CD4-positive, CD25-positive, alpha-beta regulatory T cell (primary cell): ENCODE measurements around the gene MIGA1. TPM values are rescaled to one million over a fixed set of nuclear protein-coding genes. Genes with fewer than 3 reads are reported as not detected.
"Not testable (repeated sequence)": the region's sequence is repeated elsewhere in the genome, so short reads cannot be mapped to it uniquely, and the experiment has no call there.

Experiments
- ATAC-seq, 2 donors: fragments of 150-1000 bp; cut with Tn5 transposase; one replicate each; pipeline ENCODE4 v1.10.0; 2021; ENCODE audit warnings: low read depth in 2 of 2, moderate number of reproducible peaks in 2 of 2, moderate library complexity in 1 of 2
- DNase-seq, 3 donors: peaks; one replicate each; pipeline versions ENCODE4 v3.0.0 to v3.0.0-alpha.2; 2012 to 2022; ENCODE audit warnings: mixed read lengths in 1 of 3
- H3K27ac ChIP-seq: one replicate; pipeline ENCODE4 v1.7.0; 2013; ENCODE audit warnings: mild to moderate bottlenecking, low read length; ENCODE audit not compliant: insufficient read depth, poor library complexity, severe bottlenecking
- H3K27me3 ChIP-seq: one replicate; pipeline ENCODE4 v1.7.0; 2013; ENCODE audit warnings: low read length; ENCODE audit not compliant: control insufficient read depth, insufficient read depth
- H3K36me3 ChIP-seq: one replicate; pipeline ENCODE4 v1.7.0; 2013; ENCODE audit warnings: mild to moderate bottlenecking, low read length, moderate library complexity; ENCODE audit not compliant: control insufficient read depth, insufficient read depth
- H3K4me1 ChIP-seq: 2 replicates; pipeline ENCODE4 v1.7.0; 2013; ENCODE audit warnings: mild to moderate bottlenecking, low read length; ENCODE audit not compliant: insufficient read depth, control insufficient read depth, poor library complexity, severe bottlenecking
- H3K4me3 ChIP-seq: one replicate; pipeline ENCODE4 v1.7.0; 2013; ENCODE audit warnings: low read depth, mild to moderate bottlenecking, low read length, moderate library complexity
- H3K9me3 ChIP-seq, 2 experiments: 1 replicate in 1 of 2; 2 replicates in 1 of 2; pipeline ENCODE4 v1.7.0; 2013; ENCODE audit warnings: low read length in 2 of 2, mild to moderate bottlenecking in 1 of 2, moderate library complexity in 1 of 2; ENCODE audit not compliant: control insufficient read depth in 2 of 2
- H3K27ac Mint-ChIP-seq, 3 donors: one replicate each; pipeline ENCODE4 v1.8.0; 2020 to 2022; ENCODE audit warnings: mild to moderate bottlenecking in 3 of 3, mixed read lengths in 3 of 3, moderate library complexity in 2 of 3
- H3K27me3 Mint-ChIP-seq: one replicate; pipeline ENCODE4 v1.8.0; 2022; ENCODE audit warnings: mild to moderate bottlenecking, mixed read lengths
- H3K36me3 Mint-ChIP-seq: one replicate; pipeline ENCODE4 v1.8.0; 2020; ENCODE audit warnings: mixed read lengths
- H3K4me1 Mint-ChIP-seq, 4 donors: one replicate each; pipeline ENCODE4 v1.8.0; 2020 to 2022; ENCODE audit warnings: mixed read lengths in 4 of 4, mild to moderate bottlenecking in 1 of 4
- H3K4me3 Mint-ChIP-seq, 4 donors: one replicate each; pipeline ENCODE4 v1.8.0; 2020 to 2022; ENCODE audit warnings: mild to moderate bottlenecking in 4 of 4, mixed read lengths in 4 of 4, moderate library complexity in 3 of 4
- H3K9me3 Mint-ChIP-seq, 7 donors: one replicate each; pipeline ENCODE4 v1.8.0; 2020 to 2022; ENCODE audit warnings: mixed read lengths in 7 of 7, mild to moderate bottlenecking in 3 of 7, moderate library complexity in 2 of 7
- polyA plus RNA-seq, 4 donors: library from polyadenylated mRNA; unstranded; fragments of 300-500 nt; fragmentation: Illumina TruSeq; gene quantifications; one replicate each; pipeline ENCODE4 v1.2.3, GENCODE V29; 2021
- total RNA-seq: library from RNA; stranded (reverse); gene quantifications from one replicate; pipeline ENCODE4 v1.2.3, GENCODE V29; 2022

Gene MIGA1, protein sequence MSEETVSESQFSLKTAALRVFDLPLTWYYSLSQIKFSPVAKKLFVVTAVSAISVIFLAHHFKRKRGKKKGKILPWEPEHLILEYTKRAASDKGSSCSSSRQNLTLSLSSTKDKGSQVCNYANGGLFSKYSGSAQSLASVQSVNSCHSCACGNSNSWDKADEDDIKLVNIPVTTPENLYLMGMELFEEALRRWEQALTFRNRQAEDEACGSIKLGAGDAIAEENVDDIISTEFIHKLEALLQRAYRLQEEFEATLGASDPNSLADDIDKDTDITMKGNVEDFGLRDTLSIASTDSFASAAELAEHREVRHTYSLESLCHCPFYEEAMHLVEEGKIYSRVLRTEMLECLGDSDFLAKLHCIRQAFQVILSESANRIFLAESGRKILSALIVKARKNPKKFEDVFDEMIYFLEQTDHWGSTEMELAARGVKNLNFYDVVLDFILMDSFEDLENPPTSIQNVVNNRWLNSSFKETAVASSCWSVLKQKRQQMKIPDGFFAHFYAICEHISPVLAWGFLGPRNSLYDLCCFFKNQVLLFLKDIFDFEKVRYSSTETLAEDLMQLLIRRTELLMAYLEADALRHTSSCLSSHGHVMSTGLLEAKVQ
- total RNA-seq (15.3 TPM), polyA plus RNA-seq (10 to 100 TPM in 2 of 4 donors, 1 to 10 TPM in 2; 8.4 to 12.6 (median 10.3) TPM)

DNA sequence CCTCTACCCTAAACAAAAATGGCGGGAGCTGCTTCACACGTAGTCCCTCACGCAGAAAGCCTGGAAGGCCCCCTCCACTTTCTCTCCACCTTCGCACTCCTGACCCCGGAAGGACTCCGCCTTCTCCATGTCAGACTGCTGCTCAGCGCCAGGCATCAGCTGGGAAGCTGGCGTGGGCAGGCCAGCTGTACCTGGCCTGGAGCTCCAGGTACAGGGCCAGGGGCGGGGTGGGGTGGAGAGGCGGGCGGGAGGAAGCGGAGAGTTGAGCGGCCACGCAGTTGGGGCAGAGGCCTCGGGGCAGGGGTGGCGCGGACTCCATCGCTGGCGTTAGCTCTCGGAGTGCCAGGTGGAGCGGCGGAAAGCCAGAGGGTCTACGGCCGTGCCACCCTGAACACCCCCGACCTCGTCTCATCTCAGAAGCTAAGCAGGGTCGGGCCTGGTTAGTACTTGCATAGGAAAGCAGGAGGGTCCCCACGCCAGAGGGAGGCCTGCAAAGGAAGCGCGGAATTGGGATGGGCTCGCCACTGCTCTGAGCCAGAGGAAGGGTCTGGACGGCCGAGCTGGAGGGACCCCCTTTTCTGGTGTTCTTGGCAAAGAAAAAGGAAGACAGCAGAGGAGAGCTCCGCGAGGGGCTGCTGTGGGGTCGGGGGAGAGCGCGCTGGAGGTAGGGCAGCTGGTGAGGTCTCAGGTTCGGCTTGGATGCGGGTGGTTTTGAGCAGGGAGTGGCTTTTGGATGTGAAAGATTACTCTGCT lies at the start of gene MIGA1:
MIGA1 (plus strand) TSS at position 121 of the 753 bp plus-strand sequence. CDS start 3,604 bp downstream, outside the sequence.
- ATAC-seq = peak; percentile 93 to 95
- no peaks in the 10 kb centered on the region for H3K27me3 Mint-ChIP-seq
- peaks cover 0 to 2% (median 0%) of the 10 kb centered on the region in 7 donors for H3K9me3 Mint-ChIP-seq
- Histone ChIP-seq H3K9me3 (no peaks in the 10 kb centered on the region), H3K4me3 (peak within 1 kb of the TSS; percentile 87), H3K27me3 (no peaks in the 10 kb centered on the region), H3K36me3 (peaks cover 8% of the 10 kb centered on the region), H3K27ac (peak within 1 kb of the TSS; percentile 76), H3K4me1 (peaks cover 37% of the 10 kb centered on the region)
- H3K27ac Mint-ChIP-seq = peak within 1 kb of the TSS; percentile 90 to 98 (median 97)
- peaks cover 10% of the 10 kb centered on the region for H3K36me3 Mint-ChIP-seq
- peaks cover 31 to 56% (median 42%) of the 10 kb centered on the region in 4 donors for H3K4me1 Mint-ChIP-seq
- peak within 1 kb of the TSS; percentile 90 to 98 (median 96) for H3K4me3 Mint-ChIP-seq
- DNase-seq = peak; percentile 84 to 95 (median 87)

DNA sequence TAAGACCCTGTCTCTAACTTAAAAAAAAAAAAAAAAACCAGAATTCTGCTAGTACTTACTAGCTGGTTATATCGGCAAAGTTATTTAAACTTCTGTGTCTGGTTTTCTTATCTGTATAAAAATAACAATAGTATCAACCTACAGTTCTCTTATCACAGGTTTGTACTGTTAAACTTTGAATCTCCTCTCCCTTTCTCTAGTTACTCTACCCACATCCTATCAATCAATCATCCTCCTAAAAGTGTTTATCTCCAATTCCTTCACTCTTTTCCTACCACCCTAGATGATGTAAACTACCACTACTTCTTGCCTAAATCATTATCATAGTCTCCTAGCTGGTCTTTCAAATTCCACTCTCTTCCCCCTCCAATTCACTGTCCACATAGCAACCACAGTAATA lies 47.4 kb upstream of the MIGA1 start:
- H3K27ac ChIP-seq = no peak overlapping the region
- H3K4me3 ChIP-seq = no peak overlapping the region
- Mint-ChIP-seq H3K4me1 (peaks cover 0 to 9% (median 3%) of the 10 kb centered on the region in 4 donors), H3K4me3 (no peak overlapping the region), H3K27me3 (no peaks in the 10 kb centered on the region), H3K27ac (peak overlapping the region in 1 of 3 donors; percentile 26), H3K36me3 (peaks cover 29% of the 10 kb centered on the region), H3K9me3 (no peaks in the 10 kb centered on the region)
- DNase-seq (no peak), ATAC-seq (no peak)
- peaks cover 53% of the 10 kb centered on the region for H3K36me3 ChIP-seq
- no peaks in the 10 kb centered on the region for H3K4me1 ChIP-seq
- H3K9me3 ChIP-seq = no peaks in the 10 kb centered on the region
- no peaks in the 10 kb centered on the region for H3K27me3 ChIP-seq

DNA sequence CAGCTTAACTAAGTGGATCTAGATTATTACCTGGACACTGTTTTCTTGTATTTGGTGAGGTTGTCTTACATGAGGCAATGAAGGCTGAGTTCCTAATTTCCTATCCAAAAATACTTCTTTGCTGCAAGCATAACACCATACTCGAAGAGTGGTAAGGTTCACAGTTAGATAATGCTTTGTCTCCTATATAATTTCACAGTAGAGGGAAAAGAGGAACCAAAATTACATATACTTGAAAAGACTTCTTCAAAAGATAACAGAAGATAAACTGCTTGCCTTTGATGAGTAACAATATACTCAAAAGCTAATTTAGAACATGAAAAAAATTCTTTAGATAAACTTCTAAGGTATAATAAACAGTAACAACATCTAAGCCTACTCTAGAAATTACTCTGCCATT lies 40.2 kb upstream of the MIGA1 start:
- peaks cover 13% of the 10 kb centered on the region for H3K36me3 Mint-ChIP-seq

DNA sequence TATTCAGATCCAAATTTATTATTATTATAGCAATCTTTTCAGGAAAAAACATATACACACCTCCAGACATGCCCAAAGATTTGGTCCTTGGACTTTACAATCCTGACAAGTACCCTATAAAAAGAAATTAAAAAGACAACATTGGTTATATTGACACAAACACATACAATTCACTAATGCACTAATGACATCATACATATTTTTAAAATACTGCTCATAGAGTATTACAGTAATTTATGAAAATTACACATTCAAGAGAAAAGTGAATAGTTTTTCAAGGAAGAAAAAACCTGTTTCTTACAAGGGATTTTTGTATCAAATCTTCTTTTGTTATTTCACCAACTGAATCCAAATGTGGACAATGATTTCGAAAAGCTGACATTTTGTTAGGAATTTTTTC lies 38.1 kb upstream of the MIGA1 start:
- ATAC-seq (no peak), DNase-seq (no peak)
- Histone ChIP-seq H3K27me3 (no peaks in the 10 kb centered on the region), H3K36me3 (peaks cover 33% of the 10 kb centered on the region), H3K4me1 (no peaks in the 10 kb centered on the region), H3K27ac (no peak overlapping the region), H3K9me3 (no peaks in the 10 kb centered on the region), H3K4me3 (no peak overlapping the region)
- H3K4me1 Mint-ChIP-seq = peaks cover 10 to 39% (median 28%) of the 10 kb centered on the region in 4 donors
- H3K27me3 Mint-ChIP-seq = no peaks in the 10 kb centered on the region
- H3K36me3 Mint-ChIP-seq = peaks cover 22% of the 10 kb centered on the region
- no peak overlapping the region for H3K27ac Mint-ChIP-seq
- no peaks in the 10 kb centered on the region for H3K9me3 Mint-ChIP-seq
- no peak overlapping the region for H3K4me3 Mint-ChIP-seq

More for the DNA sequence above, 40.2 kb upstream of the MIGA1 start:
- no peaks in the 10 kb centered on the region for H3K9me3 ChIP-seq
- H3K4me3 ChIP-seq = no peak overlapping the region
- H3K36me3 ChIP-seq = peaks cover 38% of the 10 kb centered on the region
- H3K27ac Mint-ChIP-seq = peak overlapping the region in 1 of 3 donors; percentile 30
- H3K27me3 ChIP-seq = no peaks in the 10 kb centered on the region
- no peaks in the 10 kb centered on the region for H3K9me3 Mint-ChIP-seq
- no peak for ATAC-seq
- no peak overlapping the region for H3K27ac ChIP-seq
- DNase-seq = no peak
- no peak overlapping the region for H3K4me3 Mint-ChIP-seq
- peaks cover 12 to 19% (median 13%) of the 10 kb centered on the region in 4 donors for H3K4me1 Mint-ChIP-seq
- no peaks in the 10 kb centered on the region for H3K4me1 ChIP-seq
- no peaks in the 10 kb centered on the region for H3K27me3 Mint-ChIP-seq

DNA sequence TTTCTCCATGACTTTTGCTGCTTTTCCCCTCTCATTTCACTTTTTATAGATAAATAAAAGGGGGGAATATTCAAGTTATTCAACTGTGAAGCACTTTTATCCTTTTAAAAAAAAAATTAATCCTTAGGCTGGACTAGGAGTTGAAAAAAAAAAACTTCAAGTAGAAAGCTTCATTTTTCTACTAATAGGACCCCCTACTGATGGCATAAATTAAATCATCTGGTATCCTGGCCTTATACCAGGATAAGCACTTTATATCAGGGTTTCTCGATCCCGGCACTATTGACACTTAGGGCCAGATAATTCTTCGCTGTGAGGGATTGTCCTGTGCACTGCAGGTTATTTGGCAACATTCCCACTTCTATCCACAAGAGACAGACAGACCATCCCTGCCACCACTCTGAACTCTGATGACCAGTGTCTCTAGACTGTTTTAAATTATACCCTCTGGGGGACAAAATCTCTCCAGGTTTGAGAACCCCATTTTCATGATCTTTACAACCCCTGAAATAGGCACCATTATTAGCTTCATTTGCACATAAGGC lies 37.4 kb upstream of the MIGA1 start:
- H3K9me3 Mint-ChIP-seq = no peaks in the 10 kb centered on the region
- ATAC-seq = no peak
- H3K27me3 Mint-ChIP-seq = no peaks in the 10 kb centered on the region

DNA sequence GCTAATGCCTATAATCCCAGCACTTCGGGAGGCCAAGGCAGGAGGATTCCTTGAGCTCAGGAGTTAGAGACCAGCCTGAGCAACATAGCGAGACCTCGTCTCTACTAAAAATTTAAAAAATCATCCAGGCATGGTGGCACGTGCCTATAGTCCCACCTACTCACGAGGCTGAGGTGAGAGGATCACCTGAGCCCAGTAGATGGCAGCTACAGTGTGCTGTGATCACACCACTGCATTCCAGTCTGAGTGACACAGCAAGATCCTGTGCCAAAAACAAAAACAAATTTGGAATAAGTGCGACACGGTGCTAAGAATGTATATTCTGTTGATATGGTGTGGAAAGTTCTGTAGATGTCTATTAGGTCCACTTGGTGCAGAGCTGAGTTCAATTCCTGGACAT lies 34.9 kb upstream of the MIGA1 start:
- Histone ChIP-seq H3K9me3 (no peaks in the 10 kb centered on the region), H3K4me3 (no peak overlapping the region), H3K4me1 (no peaks in the 10 kb centered on the region), H3K36me3 (peaks cover 13% of the 10 kb centered on the region), H3K27ac (no peak overlapping the region), H3K27me3 (no peaks in the 10 kb centered on the region)
- ATAC-seq (no peak), DNase-seq (no peak)
- Mint-ChIP-seq H3K27ac (peak overlapping the region in 1 of 3 donors; percentile 39), H3K9me3 (no peaks in the 10 kb centered on the region), H3K36me3 (peaks cover 9% of the 10 kb centered on the region), H3K27me3 (no peaks in the 10 kb centered on the region), H3K4me1 (peaks cover 22 to 61% (median 42%) of the 10 kb centered on the region in 4 donors), H3K4me3 (no peak overlapping the region)

More for the DNA sequence above, 37.4 kb upstream of the MIGA1 start:
- Histone ChIP-seq H3K27me3 (no peaks in the 10 kb centered on the region), H3K36me3 (peaks cover 29% of the 10 kb centered on the region), H3K27ac (no peak overlapping the region), H3K9me3 (no peaks in the 10 kb centered on the region), H3K4me1 (no peaks in the 10 kb centered on the region), H3K4me3 (no peak overlapping the region)
- H3K4me1 Mint-ChIP-seq = peaks cover 14 to 45% (median 32%) of the 10 kb centered on the region in 4 donors
- DNase-seq = no peak
- H3K27ac Mint-ChIP-seq = no peak overlapping the region
- H3K36me3 Mint-ChIP-seq = peaks cover 21% of the 10 kb centered on the region
- H3K4me3 Mint-ChIP-seq = no peak overlapping the region

DNA sequence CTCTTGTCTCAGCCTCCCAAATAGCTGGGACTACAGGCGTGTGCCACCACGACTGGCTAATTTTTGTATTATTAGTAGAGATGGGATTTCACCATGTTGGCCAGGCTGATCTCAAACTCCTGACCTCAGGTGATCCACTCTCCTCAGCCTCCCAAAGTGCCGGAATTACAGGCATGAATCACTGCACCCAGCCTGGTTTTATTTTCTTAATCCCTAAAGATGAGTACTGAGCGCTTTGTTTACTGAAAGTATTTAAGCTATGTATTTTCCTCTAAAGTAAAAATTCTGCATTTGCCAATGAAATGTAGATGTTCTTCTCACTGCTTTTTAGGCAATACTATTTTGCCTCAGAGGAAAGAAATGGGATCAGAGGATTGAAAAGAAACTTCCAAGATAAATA lies 30.0 kb upstream of the MIGA1 start:
- H3K4me3 Mint-ChIP-seq = peak overlapping the region in 1 of 4 donors; percentile 38
- H3K4me3 ChIP-seq, H3K9me3 ChIP-seq, H3K9me3 Mint-ChIP-seq, H3K27ac ChIP-seq, H3K27me3 ChIP-seq, ATAC-seq, H3K27me3 Mint-ChIP-seq, H3K36me3 ChIP-seq, H3K36me3 Mint-ChIP-seq, H3K4me1 ChIP-seq, DNase-seq: not testable (repeated sequence)
- H3K4me1 Mint-ChIP-seq = peaks cover 23 to 68% (median 41%) of the 10 kb centered on the region in 4 donors
- peak overlapping the region in 1 of 3 donors; percentile 14 for H3K27ac Mint-ChIP-seq
